IMR-90 (cell line): ENCODE data around the gene ANKRD13D. TPM values are rescaled to one million over a fixed set of nuclear protein-coding genes. Genes with fewer than 3 reads are reported as not detected.

Source experiments
- ATAC-seq: fragments of 200-7000 bp; cut with Tn5 transposase; 2 replicates; pipeline ENCODE4 v1.9.1; 2020; ENCODE audit warnings: low read depth, mild to moderate bottlenecking, moderate library complexity
- BruUV-seq: library from RNA; stranded (reverse); fragments of 400-500 nt; replicated peaks from 2 replicates; lab custom pipeline; 2021; lab: Mats Ljungman, UMichigan
- CTCF ChIA-PET: fragments of 300-600 bp; formaldehyde crosslinking; extraction: SDS; loops from one replicate; lab custom pipeline; 2021; ENCODE audit warnings: antibody characterized with exemption; lab: Yijun Ruan, JAX
- POLR2A ChIA-PET: fragments of 300-600 bp; sonication (Branson Sonifier 250); formaldehyde crosslinking; loops from one replicate; lab custom pipeline; 2022; ENCODE audit warnings: antibody characterized with exemption; ENCODE audit not compliant: unreplicated experiment; lab: Charles Lee
- DNase-seq: peaks from one replicate; pipeline ENCODE4 v3.0.0; 2013
- H2AFZ ChIP-seq: replicated peaks from 2 replicates; pipeline ENCODE3; 2013; ENCODE audit warnings: low read length, mild to moderate bottlenecking; ENCODE audit not compliant: poor library complexity
- H2AK5ac ChIP-seq: 2 replicates; pipeline ENCODE4 v1.6.1; 2013; ENCODE audit warnings: low read depth, low read length, inconsistent platforms
- H2AK9ac ChIP-seq: replicated peaks from 2 replicates; pipeline ENCODE3; 2013; ENCODE audit warnings: mild to moderate bottlenecking, low read depth, low read length, moderate library complexity; ENCODE audit not compliant: poor library complexity
- H2BK120ac ChIP-seq: 2 replicates; pipeline ENCODE4 v1.6.1; 2013; ENCODE audit warnings: low read depth, low read length, inconsistent platforms
- H2BK15ac ChIP-seq: 3 replicates; pipeline ENCODE4 v1.6.1; 2013; ENCODE audit warnings: low read depth, low read length, inconsistent platforms
- H2BK20ac ChIP-seq: 2 replicates; pipeline ENCODE4 v1.6.1; 2013; ENCODE audit warnings: low read depth, mild to moderate bottlenecking, inconsistent platforms, low read length, moderate library complexity
- H2BK5ac ChIP-seq: 2 replicates; pipeline ENCODE4 v1.6.1; 2013; ENCODE audit warnings: mild to moderate bottlenecking, low read depth, low read length, inconsistent platforms; ENCODE audit not compliant: poor library complexity, severe bottlenecking
- H3K14ac ChIP-seq: replicated peaks from 2 replicates; pipeline ENCODE4 v1.6.1; 2013; ENCODE audit warnings: low read depth, low read length, inconsistent platforms
- H3K18ac ChIP-seq: 2 replicates; pipeline ENCODE4 v1.6.1; 2013; ENCODE audit warnings: low read depth, low read length, control low read depth
- H3K23ac ChIP-seq: 2 replicates; pipeline ENCODE4 v1.6.1; 2013; ENCODE audit warnings: low read depth, low read length, inconsistent platforms
- H3K27ac ChIP-seq: 2 replicates; pipeline ENCODE4 v1.5.1; 2013; ENCODE audit warnings: mild to moderate bottlenecking, control low read depth, low read length; ENCODE audit not compliant: insufficient read depth
- H3K27me3 ChIP-seq: 2 replicates; pipeline ENCODE4 v1.6.1; 2013; ENCODE audit warnings: low read length; ENCODE audit not compliant: control insufficient read depth, insufficient read depth
- H3K36me3 ChIP-seq: 2 replicates; pipeline ENCODE4 v1.6.1; 2013; ENCODE audit warnings: low read length, mixed read lengths; ENCODE audit not compliant: control insufficient read depth, insufficient read depth
- H3K4ac ChIP-seq: 2 replicates; pipeline ENCODE4 v1.6.1; 2013; ENCODE audit warnings: low read depth, low read length, inconsistent platforms
- H3K4me1 ChIP-seq: 2 replicates; pipeline ENCODE4 v1.6.1; 2013; ENCODE audit warnings: low read length, mixed read lengths; ENCODE audit not compliant: control insufficient read depth, insufficient read depth
- H3K4me2 ChIP-seq: 2 replicates; pipeline ENCODE4 v1.6.1; 2013; ENCODE audit warnings: low read depth, mild to moderate bottlenecking, control low read depth, low read length, moderate library complexity
- H3K4me3 ChIP-seq: 2 replicates; pipeline ENCODE4 v1.5.1; 2013; ENCODE audit warnings: low read depth, mild to moderate bottlenecking, control low read depth, low read length, moderate library complexity; ENCODE audit not compliant: insufficient read depth
- H3K56ac ChIP-seq: 2 replicates; pipeline ENCODE4 v1.6.1; 2013; ENCODE audit warnings: low read length, inconsistent platforms; ENCODE audit not compliant: insufficient read depth; ENCODE audit errors: extremely low read depth
- H3K79me1 ChIP-seq, 2 experiments: 2 replicates each; pipeline ENCODE4 v1.6.1; 2013; ENCODE audit warnings: low read length in 2 of 2, inconsistent platforms in 1 of 2, low read depth in 1 of 2
- H3K9ac ChIP-seq: 2 replicates; pipeline ENCODE4 v1.6.1; 2013; ENCODE audit warnings: low read depth, low read length, control low read depth
- H3K9me1 ChIP-seq: 2 replicates; pipeline ENCODE4 v1.6.1; 2013; ENCODE audit warnings: low read length, inconsistent platforms; ENCODE audit not compliant: insufficient read depth
- H3K9me3 ChIP-seq: 2 replicates; pipeline ENCODE4 v1.6.1; 2013; ENCODE audit warnings: low read length; ENCODE audit not compliant: control insufficient read depth, insufficient read depth
- H4K20me1 ChIP-seq: 2 replicates; pipeline ENCODE4 v1.6.1; 2013; ENCODE audit warnings: low read length, inconsistent platforms; ENCODE audit not compliant: insufficient read depth
- H4K5ac ChIP-seq: 2 replicates; pipeline ENCODE4 v1.6.1; 2013; ENCODE audit warnings: mild to moderate bottlenecking, low read depth, low read length, control low read depth
- H4K8ac ChIP-seq, 2 experiments: 2 replicates each; pipeline ENCODE4 v1.6.1; 2013; ENCODE audit warnings: low read depth in 2 of 2, low read length in 2 of 2, control low read depth in 1 of 2, inconsistent platforms in 1 of 2
- H4K91ac ChIP-seq: 2 replicates; pipeline ENCODE4 v1.6.1; 2013; ENCODE audit warnings: low read depth, low read length, inconsistent platforms; ENCODE audit not compliant: insufficient read depth
- BHLHE40 ChIP-seq: fragments of 150-350 bp; IDR thresholded peaks from 2 replicates; pipeline ENCODE4 v1.6.1; 2016; ENCODE audit warnings: mild to moderate bottlenecking, low read depth, low read length
- CEBPB ChIP-seq: IDR thresholded peaks from 2 replicates; pipeline ENCODE4 v1.6.1; 2012; ENCODE audit warnings: low read depth, low read length, improper control_type of control experiment
- CHD1 ChIP-seq: IDR thresholded peaks from 2 replicates; pipeline ENCODE4 v1.6.1; 2012; ENCODE audit warnings: low read depth, low read length, improper control_type of control experiment
- FOS ChIP-seq: fragments of 150-350 bp; IDR thresholded peaks from 2 replicates; pipeline ENCODE4 v1.6.1; 2016; ENCODE audit warnings: low read depth, low read length
- MAFK ChIP-seq: IDR thresholded peaks from 2 replicates; pipeline ENCODE4 v1.6.1; 2012; ENCODE audit warnings: low read depth, low read length, improper control_type of control experiment
- NFE2L2 ChIP-seq: fragments of 150-350 bp; IDR thresholded peaks from 2 replicates; pipeline ENCODE4 v1.6.1; 2016; ENCODE audit warnings: low read depth, mild to moderate bottlenecking, low read length
- POLR2A ChIP-seq: IDR thresholded peaks from 2 replicates; pipeline ENCODE4 v1.6.1; 2012; ENCODE audit warnings: mild to moderate bottlenecking, low read depth, low read length
- RAD21 ChIP-seq: IDR thresholded peaks from 2 replicates; pipeline ENCODE4 v1.6.1; 2012; ENCODE audit warnings: low read length, improper control_type of control experiment
- RCOR1 ChIP-seq: IDR thresholded peaks from 2 replicates; pipeline ENCODE4 v1.6.1; 2012; ENCODE audit warnings: mild to moderate bottlenecking, low read length, improper control_type of control experiment; ENCODE audit not compliant: insufficient replicate concordance
- RFX5 ChIP-seq: IDR thresholded peaks from 2 replicates; pipeline ENCODE4 v1.8.0; 2012; ENCODE audit warnings: low read depth, mild to moderate bottlenecking, low read length, moderate library complexity
- SMC3 ChIP-seq: fragments of 150-350 bp; IDR thresholded peaks from 2 replicates; pipeline ENCODE4 v1.6.1; 2016; ENCODE audit warnings: low read depth, mild to moderate bottlenecking, antibody characterized with exemption, low read length, moderate library complexity
- WGBS, 2 experiments: methylation state at CpG; one replicate each; pipeline versions ENCODE4 v1.1.5 to v1.1.7; 2013; ENCODE audit warnings: missing lambda C conversion rate in 2 of 2; ENCODE audit not compliant: insufficient read length in 1 of 2; ENCODE audit errors: extremely low coverage in 2 of 2; 5-methylcytosine and 5-hydroxymethylcytosine counted together
- dilution Hi-C: fragments of 300-500 bp; cut with HindIII; formaldehyde crosslinking; loops from one replicate; pipeline ENCODE4 v1.14.3; 2018; ENCODE audit warnings: low sequenced_read_pairs; ENCODE audit not compliant: unreplicated experiment
- in situ Hi-C: fragments of 300-500 bp; cut with MboI; formaldehyde crosslinking; loops from 3 replicates; pipeline ENCODE4 v1.14.3; 2019; ENCODE audit warnings: low sequenced_read_pairs, inconsistent platforms, mixed read lengths
- intact Hi-C: fragments of 100-400 bp; cut with micrococcal nuclease; formaldehyde crosslinking; loops from 2 replicates; pipeline ENCODE4 v1.10.0; 2022
- polyA plus RNA-seq, 3 experiments: library from polyadenylated mRNA; depleted of rRNA; stranded (reverse); fragments of >200 nt; gene quantifications; 2 replicates each; pipeline ENCODE4 v1.2.3, GENCODE V29; 2012; ENCODE audit warnings: low replicate concordance in 1 of 3
- total RNA-seq: library from RNA; depleted of rRNA; stranded (reverse); fragments of >200 nt; gene quantifications from 2 replicates; pipeline ENCODE4 v1.2.3, GENCODE V29; 2012
- TF ChIP-seq, protein P1 (sequence below): fragments of 150-350 bp; IDR thresholded peaks from 2 replicates; pipeline ENCODE4 v1.6.1; 2016; ENCODE audit warnings: low read depth, mild to moderate bottlenecking, low read length, moderate library complexity, borderline replicate concordance
- TF ChIP-seq, protein P2 (sequence below): fragments of 150-350 bp; IDR thresholded peaks from 2 replicates; pipeline ENCODE4 v1.6.1; 2017; ENCODE audit warnings: mild to moderate bottlenecking, antibody characterized with exemption, low read length, low read depth

ANKRD13D gene
- total and polyA plus RNA-seq, 2 of the 4 experiments (the other 2 are of a cell fraction): 7.3 to 38.4 TPM

DNA sequence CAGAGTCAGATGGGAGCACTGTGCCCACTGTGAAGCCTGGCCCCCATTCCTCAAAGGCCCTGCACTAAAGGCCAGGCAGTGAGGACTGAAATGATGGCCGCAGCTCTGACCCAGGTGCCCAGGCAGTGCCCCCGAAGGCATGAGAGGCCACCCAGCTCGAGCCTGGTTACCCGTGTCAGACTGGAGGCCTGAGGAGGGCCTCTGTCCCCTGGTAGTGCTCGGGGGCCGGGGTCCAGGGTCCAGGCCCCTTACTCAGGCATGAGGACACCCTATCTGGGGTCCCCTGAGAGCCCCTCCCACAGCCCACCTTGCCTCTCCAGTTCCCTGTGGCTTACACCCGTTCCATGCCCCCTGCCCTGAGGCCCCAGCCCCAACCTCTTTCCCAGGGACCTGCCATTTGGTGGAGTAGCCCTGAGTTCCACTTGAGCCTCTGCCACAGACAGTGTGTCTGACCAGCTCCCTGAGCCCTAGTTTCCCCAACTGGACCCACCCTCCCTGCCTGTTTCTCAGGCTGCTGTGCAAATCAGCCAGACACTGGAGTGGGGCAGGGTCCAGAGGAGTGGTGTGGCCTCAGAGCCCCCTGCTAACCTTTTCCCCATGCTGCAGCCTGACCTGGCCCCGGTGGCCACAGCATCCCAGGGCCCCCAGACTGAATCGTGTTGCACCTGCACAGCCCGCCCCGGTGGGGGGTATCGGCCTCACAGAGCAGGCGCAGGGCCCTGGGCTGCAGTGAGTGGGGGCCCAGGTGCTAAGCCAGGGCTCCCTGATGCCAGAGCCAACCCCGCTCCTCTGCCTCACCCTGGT, 10.8 kb upstream of the ANKRD13D start:
- H3K79me1 ChIP-seq: peaks cover 25 to 70% of the 10 kb centered on the region in 2 experiments
- peak overlapping the region; percentile 66; the same call in 1 of the 2 replicates for H2BK20ac ChIP-seq
- H3K23ac ChIP-seq: peak overlapping the region; percentile 89; the same call in 1 of the 2 replicates
- 91% methylated on average over 10 of the region's 14 CpGs; no CpG with 5 or more reads in 1 of the 2 experiments for WGBS, 2 experiments
- H4K20me1 ChIP-seq: peaks cover 5% of the 10 kb centered on the region
- ChIA-PET POLR2A (no interaction called here), CTCF (interaction anchor here (1.6 kb wide), 2 partner anchors 10 to 104 kb away, joined by 3 to 6 read pairs; no protein-coding TSS in a partner anchor)
- dilution Hi-C loops: no loop called here
- peak overlapping the region; percentile 86 for H4K91ac ChIP-seq
- no peak overlapping the region for H3K18ac ChIP-seq
- H2BK5ac ChIP-seq: peak overlapping the region; percentile 80
- H2AFZ ChIP-seq: peak overlapping the region; percentile 90
- H3K4me2 ChIP-seq: no peak overlapping the region
- peak overlapping the region; percentile 97 for H3K4ac ChIP-seq
- H3K14ac ChIP-seq: peak overlapping the region; percentile 68
- H2BK120ac ChIP-seq: peak overlapping the region; percentile 75; the same call in 1 of the 2 replicates
- ATAC-seq (no peak), DNase-seq (no peak)
- no peak overlapping the region; the same call in 1 of the 2 replicates for H3K56ac ChIP-seq
- BruUV-seq: no TSS peak
- intact Hi-C loops: no loop called here
- no peaks in the 10 kb centered on the region for H3K9me3 ChIP-seq
- H3K9me1 ChIP-seq: peaks cover 15% of the 10 kb centered on the region
- H3K4me3 ChIP-seq: no peak overlapping the region
- H3K4me1 ChIP-seq: peaks cover 18% of the 10 kb centered on the region
- H2AK5ac ChIP-seq: peak overlapping the region; percentile 97
- no peaks in the 10 kb centered on the region for H3K27me3 ChIP-seq
- H4K8ac ChIP-seq: peak overlapping the region; percentile 78 to 93; a peak in 2 of 4 replicates
- H2BK15ac ChIP-seq: peak overlapping the region; percentile 70; the same call in 2 of the 3 replicates
- in situ Hi-C loops: no loop called here
- peak overlapping the region; percentile 25; the same call in 1 of the 2 replicates for H4K5ac ChIP-seq
- peaks cover 42% of the 10 kb centered on the region for H3K36me3 ChIP-seq
- H3K27ac ChIP-seq: peak overlapping the region; percentile 69
- peak overlapping the region; percentile 100 for H2AK9ac ChIP-seq
- TF ChIP-seq MAFK (no peak), RAD21 (no peak), NFE2L2 (no peak), CHD1 (no peak), SMC3 (no peak), CEBPB (no peak), FOS (no peak), RCOR1 (no peak), RFX5 (no peak), BHLHE40 (no peak), POLR2A (no peak)
- TF ChIP-seq, protein P1, sequence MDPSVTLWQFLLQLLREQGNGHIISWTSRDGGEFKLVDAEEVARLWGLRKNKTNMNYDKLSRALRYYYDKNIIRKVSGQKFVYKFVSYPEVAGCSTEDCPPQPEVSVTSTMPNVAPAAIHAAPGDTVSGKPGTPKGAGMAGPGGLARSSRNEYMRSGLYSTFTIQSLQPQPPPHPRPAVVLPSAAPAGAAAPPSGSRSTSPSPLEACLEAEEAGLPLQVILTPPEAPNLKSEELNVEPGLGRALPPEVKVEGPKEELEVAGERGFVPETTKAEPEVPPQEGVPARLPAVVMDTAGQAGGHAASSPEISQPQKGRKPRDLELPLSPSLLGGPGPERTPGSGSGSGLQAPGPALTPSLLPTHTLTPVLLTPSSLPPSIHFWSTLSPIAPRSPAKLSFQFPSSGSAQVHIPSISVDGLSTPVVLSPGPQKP: no peak
- TF ChIP-seq, protein P2, sequence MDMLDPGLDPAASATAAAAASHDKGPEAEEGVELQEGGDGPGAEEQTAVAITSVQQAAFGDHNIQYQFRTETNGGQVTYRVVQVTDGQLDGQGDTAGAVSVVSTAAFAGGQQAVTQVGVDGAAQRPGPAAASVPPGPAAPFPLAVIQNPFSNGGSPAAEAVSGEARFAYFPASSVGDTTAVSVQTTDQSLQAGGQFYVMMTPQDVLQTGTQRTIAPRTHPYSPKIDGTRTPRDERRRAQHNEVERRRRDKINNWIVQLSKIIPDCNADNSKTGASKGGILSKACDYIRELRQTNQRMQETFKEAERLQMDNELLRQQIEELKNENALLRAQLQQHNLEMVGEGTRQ: no peak
- H3K9ac ChIP-seq: peak overlapping the region; percentile 37; the same call in 1 of the 2 replicates
